Lung (tissue), 12 donors: ENCODE results near the gene GSG1L2. TPM values are rescaled to one million over a fixed set of nuclear protein-coding genes. Genes with fewer than 3 reads are reported as not detected.

Experiments used
- ATAC-seq: fragments of 200-7000 bp; cut with Tn5 transposase; one replicate; pipeline ENCODE4 v1.9.1; 2020; ENCODE audit warnings: moderate number of reproducible peaks; ENCODE audit not compliant: insufficient read depth, low FRiP score
- DNase-seq, 3 donors: peaks; one replicate each; pipeline ENCODE4 v3.0.0-alpha.2; 2013 to 2017
- H3K27ac ChIP-seq, 2 donors: one replicate each; pipeline ENCODE4 v1.5.1; 2013; ENCODE audit warnings: mild to moderate bottlenecking in 2 of 2, moderate library complexity in 2 of 2, control low read depth in 1 of 2, inconsistent platforms in 1 of 2, low read depth in 1 of 2, low read length in 1 of 2
- H3K27me3 ChIP-seq, 3 donors: one replicate each; pipeline ENCODE4 v1.5.1; 2013; ENCODE audit warnings: low read length in 2 of 3; ENCODE audit not compliant: control insufficient read depth in 3 of 3, insufficient read depth in 3 of 3
- H3K36me3 ChIP-seq, 4 donors: one replicate each; pipeline ENCODE4 v1.5.1; 2013; ENCODE audit warnings: low read length in 4 of 4, mild to moderate bottlenecking in 1 of 4, moderate library complexity in 1 of 4; ENCODE audit not compliant: control insufficient read depth in 4 of 4, insufficient read depth in 4 of 4
- H3K4me1 ChIP-seq, 5 donors: one replicate each; pipeline ENCODE4 v1.5.1; 2013; ENCODE audit warnings: low read length in 5 of 5, mild to moderate bottlenecking in 2 of 5, moderate library complexity in 1 of 5; ENCODE audit not compliant: control insufficient read depth in 5 of 5, insufficient read depth in 5 of 5
- H3K4me3 ChIP-seq: one replicate; pipeline ENCODE4 v1.5.1; 2013; ENCODE audit warnings: mild to moderate bottlenecking, control low read depth, moderate library complexity
- H3K9ac ChIP-seq, 2 donors: one replicate each; pipeline ENCODE4 v1.5.1; 2013; ENCODE audit warnings: low read length in 2 of 2, control low read depth in 1 of 2; ENCODE audit not compliant: insufficient read depth in 1 of 2
- H3K9me3 ChIP-seq, 4 donors: one replicate each; pipeline ENCODE4 v1.5.1; 2013; ENCODE audit warnings: low read length in 3 of 4, mild to moderate bottlenecking in 1 of 4, moderate library complexity in 1 of 4; ENCODE audit not compliant: control insufficient read depth in 4 of 4, insufficient read depth in 3 of 4
- WGBS, 2 donors: extraction: QIAGEN DNeasy Blood & Tissue Kit; methylation state at CpG; one replicate each; pipeline ENCODE4 v1.1.7; 2013; 5-methylcytosine and 5-hydroxymethylcytosine counted together
- polyA plus RNA-seq, 2 donors: library from polyadenylated mRNA; stranded (reverse); fragments of 200-250 nt; gene quantifications; one replicate each; pipeline ENCODE4 v1.2.1, GENCODE V29; 2013
- total RNA-seq, 2 donors: library from RNA; depleted of rRNA in 1 of 2; stranded (reverse); fragments of >200 nt in 1 of 2; gene quantifications; one replicate each; pipeline ENCODE4 v1.2.1, GENCODE V29; 2014 to 2021
- TF ChIP-seq, protein P1 (sequence below): IDR thresholded peaks from 2 replicates; pipeline ENCODE4 v1.5.1; 2012; ENCODE audit warnings: mild to moderate bottlenecking; ENCODE audit errors: control extremely low read depth, extremely low read depth
- donor health status: control.
- donor health status: control.
- donor health status: Bipolar disorder and iron deficiency.
- donor health status: healthy.
- donor health status: DM: yes; HTN: yes; CAD: no.

Gene GSG1L2
- total and polyA plus RNA-seq, 4 donors, result not detected

DNA sequence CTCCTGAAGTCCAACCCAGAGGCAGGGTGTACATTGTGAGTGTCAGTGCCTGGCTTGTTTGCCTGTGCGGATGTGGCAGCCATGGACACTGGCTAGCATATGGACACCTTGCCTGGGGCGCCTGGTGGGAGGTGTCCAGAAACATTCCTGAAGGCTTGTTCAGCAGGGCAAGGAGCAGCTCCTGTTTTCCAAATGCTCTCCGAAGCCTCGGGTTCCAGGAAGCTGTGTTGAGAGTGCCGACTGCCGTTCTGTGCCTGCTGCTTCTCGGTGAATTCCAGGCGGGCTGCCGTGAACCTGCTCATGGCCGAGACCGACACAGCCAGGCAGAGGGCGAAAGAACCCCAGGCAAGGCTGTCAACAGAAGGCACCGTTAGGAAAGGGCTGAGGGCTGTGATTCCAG is 19.6 kb downstream of the GSG1L2 start:
- Histone ChIP-seq H3K27me3 (no peaks in the 10 kb centered on the region), H3K27ac (no peak overlapping the region), H3K4me3 (no peak overlapping the region), H3K9ac (no peak overlapping the region), H3K4me1 (no peaks in the 10 kb centered on the region), H3K9me3 (peaks cover 0 to 6% (median 2%) of the 10 kb centered on the region in 4 donors), H3K36me3 (no peaks in the 10 kb centered on the region)
- TF ChIP-seq, protein P1, sequence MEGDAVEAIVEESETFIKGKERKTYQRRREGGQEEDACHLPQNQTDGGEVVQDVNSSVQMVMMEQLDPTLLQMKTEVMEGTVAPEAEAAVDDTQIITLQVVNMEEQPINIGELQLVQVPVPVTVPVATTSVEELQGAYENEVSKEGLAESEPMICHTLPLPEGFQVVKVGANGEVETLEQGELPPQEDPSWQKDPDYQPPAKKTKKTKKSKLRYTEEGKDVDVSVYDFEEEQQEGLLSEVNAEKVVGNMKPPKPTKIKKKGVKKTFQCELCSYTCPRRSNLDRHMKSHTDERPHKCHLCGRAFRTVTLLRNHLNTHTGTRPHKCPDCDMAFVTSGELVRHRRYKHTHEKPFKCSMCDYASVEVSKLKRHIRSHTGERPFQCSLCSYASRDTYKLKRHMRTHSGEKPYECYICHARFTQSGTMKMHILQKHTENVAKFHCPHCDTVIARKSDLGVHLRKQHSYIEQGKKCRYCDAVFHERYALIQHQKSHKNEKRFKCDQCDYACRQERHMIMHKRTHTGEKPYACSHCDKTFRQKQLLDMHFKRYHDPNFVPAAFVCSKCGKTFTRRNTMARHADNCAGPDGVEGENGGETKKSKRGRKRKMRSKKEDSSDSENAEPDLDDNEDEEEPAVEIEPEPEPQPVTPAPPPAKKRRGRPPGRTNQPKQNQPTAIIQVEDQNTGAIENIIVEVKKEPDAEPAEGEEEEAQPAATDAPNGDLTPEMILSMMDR, result no peak
- ATAC-seq, result no peak
- DNase-seq, result no peak
- WGBS, 2 donors, result 74 to 75% methylated on average over 13 of the region's 13 CpGs

DNA sequence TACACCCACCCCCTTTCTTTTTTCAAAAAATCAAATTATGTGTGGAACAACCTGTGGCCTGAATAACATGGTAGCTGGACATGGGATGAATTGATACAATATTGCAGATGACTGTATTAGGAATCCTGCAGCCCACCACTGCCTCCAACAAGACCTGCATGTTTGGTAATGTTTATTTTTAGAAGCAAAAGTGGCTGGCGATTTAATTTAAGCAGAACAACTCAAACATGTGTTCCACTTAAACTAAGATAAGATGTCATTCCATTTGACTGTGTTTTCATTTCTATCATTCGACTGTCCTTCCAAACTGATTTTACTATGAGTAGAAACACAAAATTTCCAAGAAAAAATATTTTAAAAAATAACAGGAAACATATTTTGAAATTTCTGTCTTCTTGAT is 20.4 kb downstream of the GSG1L2 start:
- Histone ChIP-seq H3K27me3 (no peaks in the 10 kb centered on the region), H3K4me3 (no peak overlapping the region), H3K9ac (no peak overlapping the region), H3K4me1 (no peaks in the 10 kb centered on the region), H3K9me3 (peaks cover 0 to 6% (median 2%) of the 10 kb centered on the region in 4 donors), H3K27ac (no peak overlapping the region), H3K36me3 (no peaks in the 10 kb centered on the region)
- DNase-seq (no peak), ATAC-seq (no peak)
- TF ChIP-seq, protein P1, result no peak
- 42 to 63% methylated on average over 2 of the region's 2 CpGs for WGBS, 2 donors

DNA sequence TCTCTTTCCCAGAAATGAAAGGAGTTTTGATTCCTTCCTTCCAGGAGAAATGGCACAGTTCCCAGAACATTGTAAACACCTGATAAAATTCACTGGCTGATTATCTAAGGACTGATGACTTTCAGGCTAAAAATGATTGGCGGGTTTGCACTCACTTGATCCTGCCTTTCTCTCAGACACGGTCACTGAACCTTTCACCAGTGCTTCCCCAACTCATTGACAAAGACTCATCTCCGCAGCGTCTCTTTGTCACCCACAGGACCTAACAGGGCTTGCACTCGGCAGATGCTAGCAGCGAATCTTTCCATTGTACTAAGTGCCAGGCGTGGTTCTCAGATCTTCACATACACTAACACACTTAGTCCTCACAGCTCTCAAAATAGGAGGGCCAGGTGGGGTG is 23.2 kb downstream of the GSG1L2 start:
- WGBS, 2 donors, result 79 to 90% methylated on average over 7 of the region's 7 CpGs
- H3K9me3 ChIP-seq, result no peaks in the 10 kb centered on the region
- no peak overlapping the region for H3K27ac ChIP-seq
- no peaks in the 10 kb centered on the region for H3K4me1 ChIP-seq
- no peak overlapping the region for H3K9ac ChIP-seq
- ATAC-seq, result no peak
- TF ChIP-seq, protein P1, result no peak
- DNase-seq, result no peak
- H3K4me3 ChIP-seq, result no peak overlapping the region
- no peaks in the 10 kb centered on the region for H3K27me3 ChIP-seq
- no peaks in the 10 kb centered on the region for H3K36me3 ChIP-seq

DNA sequence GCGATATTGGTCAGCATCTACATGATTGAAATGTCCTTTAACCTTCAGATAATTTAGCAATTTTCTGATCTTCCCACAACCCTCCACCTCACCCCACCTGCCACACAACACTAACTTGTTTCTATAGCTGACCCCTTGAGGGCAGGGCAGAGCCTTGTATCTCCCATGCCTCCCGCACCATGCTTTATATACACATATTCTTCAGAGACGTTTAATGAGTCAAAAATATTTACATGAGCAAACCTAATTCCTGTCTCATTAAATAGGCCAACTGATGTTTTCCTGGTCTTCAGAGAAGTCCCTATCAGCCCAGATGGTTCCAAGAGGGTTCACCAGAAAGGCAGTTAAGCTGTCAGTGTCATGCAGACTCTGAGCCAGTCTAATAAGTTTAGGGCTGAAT is 23.9 kb downstream of the GSG1L2 start:
- no peak for ATAC-seq
- no peaks in the 10 kb centered on the region for H3K4me1 ChIP-seq
- H3K27ac ChIP-seq, result no peak overlapping the region
- 72 to 79% methylated on average over 3 of the region's 3 CpGs for WGBS, 2 donors
- H3K9me3 ChIP-seq, result no peaks in the 10 kb centered on the region
- H3K27me3 ChIP-seq, result no peaks in the 10 kb centered on the region
- no peak overlapping the region for H3K9ac ChIP-seq
- no peak for DNase-seq
- H3K4me3 ChIP-seq, result no peak overlapping the region
- H3K36me3 ChIP-seq, result no peaks in the 10 kb centered on the region
- TF ChIP-seq, protein P1, result no peak
